IMR-90 (cell line): Measurements from ENCODE around the gene NPAS3. TPM values are rescaled to one million over a fixed set of nuclear protein-coding genes. Genes with fewer than 3 reads are reported as not detected.

Experiments used
- ATAC-seq: fragments of 200-7000 bp; cut with Tn5 transposase; 2 replicates; pipeline ENCODE4 v1.9.1; 2020; ENCODE audit warnings: low read depth, mild to moderate bottlenecking, moderate library complexity
- BruUV-seq: library from RNA; stranded (reverse); fragments of 400-500 nt; replicated peaks from 2 replicates; lab custom pipeline; 2021; lab: Mats Ljungman, UMichigan
- CTCF ChIA-PET: fragments of 300-600 bp; formaldehyde crosslinking; extraction: SDS; loops from one replicate; lab custom pipeline; 2021; ENCODE audit warnings: antibody characterized with exemption; lab: Yijun Ruan, JAX
- POLR2A ChIA-PET: fragments of 300-600 bp; sonication (Branson Sonifier 250); formaldehyde crosslinking; loops from one replicate; lab custom pipeline; 2022; ENCODE audit warnings: antibody characterized with exemption; ENCODE audit not compliant: unreplicated experiment; lab: Charles Lee
- DNase-seq: peaks from one replicate; pipeline ENCODE4 v3.0.0; 2013
- H2AFZ ChIP-seq: replicated peaks from 2 replicates; pipeline ENCODE3; 2013; ENCODE audit warnings: low read length, mild to moderate bottlenecking; ENCODE audit not compliant: poor library complexity
- H2AK5ac ChIP-seq: 2 replicates; pipeline ENCODE4 v1.6.1; 2013; ENCODE audit warnings: low read depth, low read length, inconsistent platforms
- H2AK9ac ChIP-seq: replicated peaks from 2 replicates; pipeline ENCODE3; 2013; ENCODE audit warnings: mild to moderate bottlenecking, low read depth, low read length, moderate library complexity; ENCODE audit not compliant: poor library complexity
- H2BK120ac ChIP-seq: 2 replicates; pipeline ENCODE4 v1.6.1; 2013; ENCODE audit warnings: low read depth, low read length, inconsistent platforms
- H2BK15ac ChIP-seq: 3 replicates; pipeline ENCODE4 v1.6.1; 2013; ENCODE audit warnings: low read depth, low read length, inconsistent platforms
- H2BK20ac ChIP-seq: 2 replicates; pipeline ENCODE4 v1.6.1; 2013; ENCODE audit warnings: low read depth, mild to moderate bottlenecking, inconsistent platforms, low read length, moderate library complexity
- H2BK5ac ChIP-seq: 2 replicates; pipeline ENCODE4 v1.6.1; 2013; ENCODE audit warnings: mild to moderate bottlenecking, low read depth, low read length, inconsistent platforms; ENCODE audit not compliant: poor library complexity, severe bottlenecking
- H3K14ac ChIP-seq: replicated peaks from 2 replicates; pipeline ENCODE4 v1.6.1; 2013; ENCODE audit warnings: low read depth, low read length, inconsistent platforms
- H3K18ac ChIP-seq: 2 replicates; pipeline ENCODE4 v1.6.1; 2013; ENCODE audit warnings: low read depth, low read length, control low read depth
- H3K23ac ChIP-seq: 2 replicates; pipeline ENCODE4 v1.6.1; 2013; ENCODE audit warnings: low read depth, low read length, inconsistent platforms
- H3K27ac ChIP-seq: 2 replicates; pipeline ENCODE4 v1.5.1; 2013; ENCODE audit warnings: mild to moderate bottlenecking, control low read depth, low read length; ENCODE audit not compliant: insufficient read depth
- H3K27me3 ChIP-seq: 2 replicates; pipeline ENCODE4 v1.6.1; 2013; ENCODE audit warnings: low read length; ENCODE audit not compliant: control insufficient read depth, insufficient read depth
- H3K36me3 ChIP-seq: 2 replicates; pipeline ENCODE4 v1.6.1; 2013; ENCODE audit warnings: low read length, mixed read lengths; ENCODE audit not compliant: control insufficient read depth, insufficient read depth
- H3K4ac ChIP-seq: 2 replicates; pipeline ENCODE4 v1.6.1; 2013; ENCODE audit warnings: low read depth, low read length, inconsistent platforms
- H3K4me1 ChIP-seq: 2 replicates; pipeline ENCODE4 v1.6.1; 2013; ENCODE audit warnings: low read length, mixed read lengths; ENCODE audit not compliant: control insufficient read depth, insufficient read depth
- H3K4me2 ChIP-seq: 2 replicates; pipeline ENCODE4 v1.6.1; 2013; ENCODE audit warnings: low read depth, mild to moderate bottlenecking, control low read depth, low read length, moderate library complexity
- H3K4me3 ChIP-seq: 2 replicates; pipeline ENCODE4 v1.5.1; 2013; ENCODE audit warnings: low read depth, mild to moderate bottlenecking, control low read depth, low read length, moderate library complexity; ENCODE audit not compliant: insufficient read depth
- H3K56ac ChIP-seq: 2 replicates; pipeline ENCODE4 v1.6.1; 2013; ENCODE audit warnings: low read length, inconsistent platforms; ENCODE audit not compliant: insufficient read depth; ENCODE audit errors: extremely low read depth
- H3K79me1 ChIP-seq, 2 experiments: 2 replicates each; pipeline ENCODE4 v1.6.1; 2013; ENCODE audit warnings: low read length in 2 of 2, inconsistent platforms in 1 of 2, low read depth in 1 of 2
- H3K9ac ChIP-seq: 2 replicates; pipeline ENCODE4 v1.6.1; 2013; ENCODE audit warnings: low read depth, low read length, control low read depth
- H3K9me1 ChIP-seq: 2 replicates; pipeline ENCODE4 v1.6.1; 2013; ENCODE audit warnings: low read length, inconsistent platforms; ENCODE audit not compliant: insufficient read depth
- H3K9me3 ChIP-seq: 2 replicates; pipeline ENCODE4 v1.6.1; 2013; ENCODE audit warnings: low read length; ENCODE audit not compliant: control insufficient read depth, insufficient read depth
- H4K20me1 ChIP-seq: 2 replicates; pipeline ENCODE4 v1.6.1; 2013; ENCODE audit warnings: low read length, inconsistent platforms; ENCODE audit not compliant: insufficient read depth
- H4K5ac ChIP-seq: 2 replicates; pipeline ENCODE4 v1.6.1; 2013; ENCODE audit warnings: mild to moderate bottlenecking, low read depth, low read length, control low read depth
- H4K8ac ChIP-seq, 2 experiments: 2 replicates each; pipeline ENCODE4 v1.6.1; 2013; ENCODE audit warnings: low read depth in 2 of 2, low read length in 2 of 2, control low read depth in 1 of 2, inconsistent platforms in 1 of 2
- H4K91ac ChIP-seq: 2 replicates; pipeline ENCODE4 v1.6.1; 2013; ENCODE audit warnings: low read depth, low read length, inconsistent platforms; ENCODE audit not compliant: insufficient read depth
- BHLHE40 ChIP-seq: fragments of 150-350 bp; IDR thresholded peaks from 2 replicates; pipeline ENCODE4 v1.6.1; 2016; ENCODE audit warnings: mild to moderate bottlenecking, low read depth, low read length
- CEBPB ChIP-seq: IDR thresholded peaks from 2 replicates; pipeline ENCODE4 v1.6.1; 2012; ENCODE audit warnings: low read depth, low read length, improper control_type of control experiment
- CHD1 ChIP-seq: IDR thresholded peaks from 2 replicates; pipeline ENCODE4 v1.6.1; 2012; ENCODE audit warnings: low read depth, low read length, improper control_type of control experiment
- FOS ChIP-seq: fragments of 150-350 bp; IDR thresholded peaks from 2 replicates; pipeline ENCODE4 v1.6.1; 2016; ENCODE audit warnings: low read depth, low read length
- MAFK ChIP-seq: IDR thresholded peaks from 2 replicates; pipeline ENCODE4 v1.6.1; 2012; ENCODE audit warnings: low read depth, low read length, improper control_type of control experiment
- MXI1 ChIP-seq: IDR thresholded peaks from 2 replicates; pipeline ENCODE4 v1.6.1; 2012; ENCODE audit warnings: low read depth, mild to moderate bottlenecking, low read length, moderate library complexity, borderline replicate concordance
- NFE2L2 ChIP-seq: fragments of 150-350 bp; IDR thresholded peaks from 2 replicates; pipeline ENCODE4 v1.6.1; 2016; ENCODE audit warnings: low read depth, mild to moderate bottlenecking, low read length
- RCOR1 ChIP-seq: IDR thresholded peaks from 2 replicates; pipeline ENCODE4 v1.6.1; 2012; ENCODE audit warnings: mild to moderate bottlenecking, low read length, improper control_type of control experiment; ENCODE audit not compliant: insufficient replicate concordance
- RFX5 ChIP-seq: IDR thresholded peaks from 2 replicates; pipeline ENCODE4 v1.8.0; 2012; ENCODE audit warnings: low read depth, mild to moderate bottlenecking, low read length, moderate library complexity
- SMC3 ChIP-seq: fragments of 150-350 bp; IDR thresholded peaks from 2 replicates; pipeline ENCODE4 v1.6.1; 2016; ENCODE audit warnings: low read depth, mild to moderate bottlenecking, antibody characterized with exemption, low read length, moderate library complexity
- WGBS, 2 experiments: methylation state at CpG; one replicate each; pipeline versions ENCODE4 v1.1.5 to v1.1.7; 2013; ENCODE audit warnings: missing lambda C conversion rate in 2 of 2; ENCODE audit not compliant: insufficient read length in 1 of 2; ENCODE audit errors: extremely low coverage in 2 of 2; 5-methylcytosine and 5-hydroxymethylcytosine counted together
- dilution Hi-C: fragments of 300-500 bp; cut with HindIII; formaldehyde crosslinking; loops from one replicate; pipeline ENCODE4 v1.14.3; 2018; ENCODE audit warnings: low sequenced_read_pairs; ENCODE audit not compliant: unreplicated experiment
- in situ Hi-C: fragments of 300-500 bp; cut with MboI; formaldehyde crosslinking; loops from 3 replicates; pipeline ENCODE4 v1.14.3; 2019; ENCODE audit warnings: low sequenced_read_pairs, inconsistent platforms, mixed read lengths
- intact Hi-C: fragments of 100-400 bp; cut with micrococcal nuclease; formaldehyde crosslinking; loops from 2 replicates; pipeline ENCODE4 v1.10.0; 2022
- polyA plus RNA-seq, 3 experiments: library from polyadenylated mRNA; depleted of rRNA; stranded (reverse); fragments of >200 nt; gene quantifications; 2 replicates each; pipeline ENCODE4 v1.2.3, GENCODE V29; 2012; ENCODE audit warnings: low replicate concordance in 1 of 3
- total RNA-seq: library from RNA; depleted of rRNA; stranded (reverse); fragments of >200 nt; gene quantifications from 2 replicates; pipeline ENCODE4 v1.2.3, GENCODE V29; 2012
- TF ChIP-seq, protein P1 (sequence below): fragments of 150-350 bp; IDR thresholded peaks from 2 replicates; pipeline ENCODE4 v1.6.1; 2016; ENCODE audit warnings: low read depth, mild to moderate bottlenecking, low read length, moderate library complexity, borderline replicate concordance

The NPAS3 gene
- total and polyA plus RNA-seq, 2 of the 4 experiments (the other 2 are of a cell fraction), result not detected

DNA sequence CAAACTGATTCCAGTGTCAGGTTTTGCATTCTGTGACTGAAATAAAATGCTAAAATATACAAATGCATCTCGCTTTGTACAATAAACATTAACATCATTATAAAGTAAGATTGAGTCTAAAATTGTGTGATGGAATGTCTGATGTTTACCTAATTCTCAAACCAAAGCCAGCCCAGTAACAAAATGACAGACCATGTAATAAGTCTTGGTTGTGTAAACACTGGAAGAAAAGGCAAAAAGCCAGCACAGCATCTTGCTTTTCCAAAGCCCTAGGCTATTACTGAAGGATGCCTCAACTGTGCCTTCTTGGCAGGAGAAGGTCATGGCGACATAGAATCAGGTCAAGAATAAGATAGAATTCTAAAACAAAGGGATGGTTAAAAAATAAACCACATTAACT lies 842.6 kb downstream of the NPAS3 start:
- dilution Hi-C loops, result loop anchor here (25.0 kb wide), 1 partner anchor 1194 kb away; no protein-coding TSS in a partner anchor
- CTCF ChIA-PET, result interaction anchor here (1.6 to 2.0 kb wide), 2 partner anchors 10 to 12 kb away, joined by 3 to 7 read pairs; no protein-coding TSS in a partner anchor

More for the DNA sequence above, 842.6 kb downstream of the NPAS3 start:
- Histone ChIP-seq H3K27me3 (no peaks in the 10 kb centered on the region), H4K5ac (no peak overlapping the region), H3K4ac (no peak overlapping the region), H3K79me1 (no peaks in the 10 kb centered on the region), H3K36me3 (no peaks in the 10 kb centered on the region), H3K27ac (no peak overlapping the region), H3K9ac (no peak overlapping the region), H4K8ac (no peak overlapping the region), H3K9me1 (no peaks in the 10 kb centered on the region), H3K14ac (no peak overlapping the region), H3K18ac (no peak overlapping the region), H4K91ac (no peak overlapping the region), H2AK9ac (no peak overlapping the region), H3K4me2 (no peak overlapping the region), H2AK5ac (no peak overlapping the region), H2BK20ac (no peak overlapping the region), H3K4me1 (no peaks in the 10 kb centered on the region), H2BK120ac (no peak overlapping the region), H4K20me1 (no peaks in the 10 kb centered on the region), H2BK15ac (no peak overlapping the region), H2BK5ac (no peak overlapping the region), H3K9me3 (no peaks in the 10 kb centered on the region), H3K23ac (no peak overlapping the region), H3K56ac (no peak overlapping the region), H2AFZ (no peak overlapping the region), H3K4me3 (no peak overlapping the region)
- POLR2A ChIA-PET, result no interaction called here
- in situ Hi-C loops, result no loop called here
- intact Hi-C loops, result no loop called here
- no peak for DNase-seq
- no CpG with 5 or more reads among the region's 2 CpGs for WGBS, 2 experiments
- no peak for ATAC-seq
- BruUV-seq, result no TSS peak
- TF ChIP-seq SMC3 (no peak), RCOR1 (no peak), MXI1 (no peak), BHLHE40 (no peak), NFE2L2 (no peak), CHD1 (no peak), RFX5 (no peak), MAFK (no peak), FOS (no peak), CEBPB (no peak)
- TF ChIP-seq, protein P1, sequence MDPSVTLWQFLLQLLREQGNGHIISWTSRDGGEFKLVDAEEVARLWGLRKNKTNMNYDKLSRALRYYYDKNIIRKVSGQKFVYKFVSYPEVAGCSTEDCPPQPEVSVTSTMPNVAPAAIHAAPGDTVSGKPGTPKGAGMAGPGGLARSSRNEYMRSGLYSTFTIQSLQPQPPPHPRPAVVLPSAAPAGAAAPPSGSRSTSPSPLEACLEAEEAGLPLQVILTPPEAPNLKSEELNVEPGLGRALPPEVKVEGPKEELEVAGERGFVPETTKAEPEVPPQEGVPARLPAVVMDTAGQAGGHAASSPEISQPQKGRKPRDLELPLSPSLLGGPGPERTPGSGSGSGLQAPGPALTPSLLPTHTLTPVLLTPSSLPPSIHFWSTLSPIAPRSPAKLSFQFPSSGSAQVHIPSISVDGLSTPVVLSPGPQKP, result no peak
